Activated CD4-positive, alpha-beta T cell treated with anti-CD3 and anti-CD28 coated beads, Interleukin-2, amount 10 ng/mL, durations not matched to agents 24 days and 14 days (primary cell): ENCODE data around the gene MIGA2. TPM values are rescaled to one million over a fixed set of nuclear protein-coding genes. Genes with fewer than 3 reads are reported as not detected.

Source experiments
- DNase-seq: peaks from one replicate; pipeline ENCODE4 v3.0.0; 2022
- H3K27ac Mint-ChIP-seq: one replicate; pipeline ENCODE4 v1.8.0; 2022; ENCODE audit warnings: mild to moderate bottlenecking, mixed read lengths
- H3K27me3 Mint-ChIP-seq: one replicate; pipeline ENCODE4 v1.8.0; 2022; ENCODE audit warnings: mixed read lengths
- H3K36me3 Mint-ChIP-seq: one replicate; pipeline ENCODE4 v1.8.0; 2022; ENCODE audit warnings: low read depth, mild to moderate bottlenecking, mixed read lengths
- H3K4me1 Mint-ChIP-seq: one replicate; pipeline ENCODE4 v1.8.0; 2021; ENCODE audit warnings: mixed read lengths
- H3K4me3 Mint-ChIP-seq: one replicate; pipeline ENCODE4 v1.8.0; 2022; ENCODE audit warnings: mild to moderate bottlenecking, moderate library complexity, mixed read lengths
- H3K9me3 Mint-ChIP-seq: one replicate; pipeline ENCODE4 v1.8.0; 2021; ENCODE audit warnings: mixed read lengths
- intact Hi-C: fragments of 100-400 bp; cut with micrococcal nuclease; formaldehyde crosslinking; loops from one replicate; pipeline ENCODE4 v1.15.1; 2023
- total RNA-seq: library from RNA; stranded (reverse); gene quantifications from 2 replicates; pipeline ENCODE4 v1.2.3, GENCODE V29; 2022

The MIGA2 gene
- total RNA-seq, 1 donor from 2014 or later = 43.3 TPM

DNA sequence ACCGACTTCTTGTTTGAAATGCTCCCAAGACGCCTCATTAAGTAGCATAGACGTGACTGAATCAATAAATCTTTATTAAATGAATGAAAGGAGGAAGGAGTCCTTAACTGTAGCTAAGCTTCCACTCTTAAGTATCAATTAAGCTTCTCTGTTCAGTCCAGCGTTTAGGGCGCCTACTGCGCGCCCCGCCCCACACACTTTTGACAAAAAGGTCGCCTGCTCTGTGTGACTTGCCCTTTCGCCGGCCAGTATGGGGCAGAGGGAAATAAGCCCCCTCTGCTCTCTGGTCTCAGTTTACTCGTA lies 43.8 kb downstream of the MIGA2 start:
- Mint-ChIP-seq H3K9me3 (no peaks in the 10 kb centered on the region), H3K36me3 (peaks cover 2% of the 10 kb centered on the region), H3K27ac (peak overlapping the region; percentile 81), H3K4me3 (peak overlapping the region; percentile 95), H3K27me3 (no peaks in the 10 kb centered on the region), H3K4me1 (peaks cover 19% of the 10 kb centered on the region)
- no peak for DNase-seq
- intact Hi-C loops = loop anchor here (2.0 to 5.0 kb wide), 2 partner anchors 51 to 198 kb away; partner anchors contain the start of genes KYAT1, LRRC8A and SH3GLB2

- Mint-ChIP-seq H3K27ac (peak within 1 kb of the TSS; percentile 84), H3K4me1 (peaks cover 19% of the 10 kb centered on the region), H3K36me3 (peaks cover 2% of the 10 kb centered on the region), H3K27me3 (no peaks in the 10 kb centered on the region), H3K4me3 (peak within 1 kb of the TSS; percentile 95), H3K9me3 (no peaks in the 10 kb centered on the region)
- intact Hi-C loops = loop anchor here (1.0 to 5.0 kb wide), 4 partner anchors 31 to 198 kb away; partner anchors contain the start of genes KYAT1, LRRC8A, MIGA2 and PTPA
- peak; percentile 100 for DNase-seq
Measured at GRCh38 chr9:129080601-129081387, 44.4 kb downstream of the MIGA2 start, which contains the start of gene DOLPP1. Gene DOLPP1 (plus strand): TSS chr9:129081111. CDS start chr9:129081132, 21 bp downstream.

DNA sequence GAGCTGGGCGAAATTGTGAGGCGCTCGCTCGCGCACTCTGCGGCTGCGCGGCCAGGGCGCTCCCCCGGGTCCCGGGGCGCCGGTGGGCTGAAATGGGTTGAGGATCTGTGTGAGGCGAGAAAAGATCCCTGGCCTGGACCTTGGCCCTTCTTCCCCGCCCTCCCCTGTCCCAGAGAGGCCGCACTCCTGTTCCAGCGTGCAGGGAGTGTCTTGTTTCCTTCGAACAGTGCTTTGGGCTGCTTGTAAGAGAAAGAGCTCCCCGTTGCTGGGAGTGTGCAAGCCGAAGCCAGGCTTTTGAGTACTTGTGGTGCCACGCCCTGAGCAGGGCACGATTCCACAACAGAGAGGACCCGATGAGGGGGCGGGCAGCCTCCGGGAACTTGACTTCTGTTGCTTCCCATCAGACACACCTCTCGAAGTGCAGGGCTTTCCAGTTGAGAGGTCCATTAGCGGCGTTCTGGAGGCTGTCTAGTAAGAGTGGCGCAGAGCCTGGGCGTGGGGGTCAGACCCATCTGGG lies 45.0 kb downstream of the MIGA2 start:
- peak overlapping the region; percentile 95 for H3K4me3 Mint-ChIP-seq
- intact Hi-C loops = loop anchor here (1.0 to 5.0 kb wide), 4 partner anchors 30 to 199 kb away; partner anchors contain the start of genes KYAT1, LRRC8A, MIGA2 and PTPA
- no peaks in the 10 kb centered on the region for H3K27me3 Mint-ChIP-seq
- H3K36me3 Mint-ChIP-seq = peaks cover 7% of the 10 kb centered on the region
- no peaks in the 10 kb centered on the region for H3K9me3 Mint-ChIP-seq
- no peak for DNase-seq
- H3K4me1 Mint-ChIP-seq = peaks cover 19% of the 10 kb centered on the region
- peak overlapping the region; percentile 84 for H3K27ac Mint-ChIP-seq

GRCh38 chr9:129084087-129084486 lies 47.7 kb downstream of the MIGA2 start:
- H3K27ac Mint-ChIP-seq = no peak overlapping the region
- no peaks in the 10 kb centered on the region for H3K9me3 Mint-ChIP-seq
- no peaks in the 10 kb centered on the region for H3K27me3 Mint-ChIP-seq
- no peak for DNase-seq
- intact Hi-C loops = loop anchor here (5.0 kb wide), 1 partner anchor 202 kb away; the partner anchor contains the start of genes KYAT1 and LRRC8A
- peaks cover 17% of the 10 kb centered on the region for H3K36me3 Mint-ChIP-seq
- H3K4me3 Mint-ChIP-seq = no peak overlapping the region
- peaks cover 19% of the 10 kb centered on the region for H3K4me1 Mint-ChIP-seq

GRCh38 chr9:129089246-129089645 lies 52.8 kb downstream of the MIGA2 start:
- no peaks in the 10 kb centered on the region for H3K9me3 Mint-ChIP-seq
- H3K4me3 Mint-ChIP-seq = no peak overlapping the region
- DNase-seq = no peak
- H3K27me3 Mint-ChIP-seq = no peaks in the 10 kb centered on the region
- intact Hi-C loops = no loop called here
- peaks cover 23% of the 10 kb centered on the region for H3K36me3 Mint-ChIP-seq
- H3K4me1 Mint-ChIP-seq = no peaks in the 10 kb centered on the region
- no peak overlapping the region for H3K27ac Mint-ChIP-seq

- H3K9me3 Mint-ChIP-seq = no peaks in the 10 kb centered on the region
- intact Hi-C loops = no loop called here
- H3K36me3 Mint-ChIP-seq = peaks cover 8% of the 10 kb centered on the region
- no peak overlapping the region for H3K4me3 Mint-ChIP-seq
- peak overlapping the region; percentile 48 for H3K27ac Mint-ChIP-seq
- no peaks in the 10 kb centered on the region for H3K27me3 Mint-ChIP-seq
- no peaks in the 10 kb centered on the region for H3K4me1 Mint-ChIP-seq
- no peak for DNase-seq
Measured at GRCh38 chr9:129093602-129094386, 57.4 kb downstream of the MIGA2 start.

DNA sequence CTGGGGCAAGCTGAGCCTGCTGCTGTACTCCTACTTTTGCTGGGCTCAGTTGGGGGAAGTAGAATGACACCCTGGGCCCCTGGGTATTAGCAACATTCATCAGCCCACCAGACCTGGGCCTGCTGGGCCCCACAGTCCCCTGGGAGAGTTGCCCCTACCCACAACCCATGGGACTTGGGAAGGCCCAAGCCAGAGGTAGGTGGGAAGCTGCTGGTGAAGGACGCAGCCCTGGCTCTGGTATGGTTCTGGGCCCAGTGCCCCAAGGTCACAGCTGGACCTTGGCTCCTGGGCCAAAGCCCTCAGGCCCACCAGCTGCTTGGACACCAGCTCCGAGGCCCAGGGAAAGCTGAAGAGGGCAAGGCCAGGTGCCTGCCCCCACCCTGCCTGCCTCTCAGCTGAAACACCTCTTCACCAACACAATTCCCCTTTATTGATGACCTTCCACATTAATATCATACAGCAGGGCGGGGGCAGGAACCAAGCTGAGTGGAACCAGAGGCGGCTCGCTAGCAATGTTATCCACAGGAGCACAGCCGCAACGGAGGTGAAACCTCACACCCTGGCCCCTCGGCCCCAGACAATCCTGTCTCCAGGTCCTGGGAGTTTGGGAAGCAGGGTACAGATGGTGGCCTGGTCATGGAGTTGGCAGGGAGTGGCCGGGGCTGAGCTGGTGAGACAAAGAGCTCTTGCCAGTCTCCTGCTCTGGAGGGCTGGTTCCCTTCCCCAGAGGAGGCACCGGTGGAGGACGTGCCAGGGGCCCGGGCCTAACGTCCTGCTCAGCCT lies 58.2 kb downstream of the MIGA2 start:
- H3K4me3 Mint-ChIP-seq = no peak overlapping the region
- peaks cover 7% of the 10 kb centered on the region for H3K36me3 Mint-ChIP-seq
- H3K4me1 Mint-ChIP-seq = no peaks in the 10 kb centered on the region
- no peaks in the 10 kb centered on the region for H3K27me3 Mint-ChIP-seq
- no peaks in the 10 kb centered on the region for H3K9me3 Mint-ChIP-seq
- no peak for DNase-seq
- no peak overlapping the region for H3K27ac Mint-ChIP-seq
- intact Hi-C loops = no loop called here

- intact Hi-C loops = no loop called here
- Mint-ChIP-seq H3K27ac (no peak overlapping the region), H3K36me3 (peaks cover 1% of the 10 kb centered on the region), H3K27me3 (no peaks in the 10 kb centered on the region), H3K4me3 (no peak overlapping the region), H3K4me1 (no peaks in the 10 kb centered on the region), H3K9me3 (no peaks in the 10 kb centered on the region)
- no peak for DNase-seq
Measured at GRCh38 chr9:129095170-129095667, 58.8 kb downstream of the MIGA2 start.

GRCh38 chr9:129095908-129096307 lies 59.5 kb downstream of the MIGA2 start:
- no peak for DNase-seq
- no peaks in the 10 kb centered on the region for H3K9me3 Mint-ChIP-seq
- no peaks in the 10 kb centered on the region for H3K4me1 Mint-ChIP-seq
- H3K4me3 Mint-ChIP-seq = no peak overlapping the region
- peaks cover 1% of the 10 kb centered on the region for H3K36me3 Mint-ChIP-seq
- H3K27ac Mint-ChIP-seq = no peak overlapping the region
- intact Hi-C loops = no loop called here
- no peaks in the 10 kb centered on the region for H3K27me3 Mint-ChIP-seq

- intact Hi-C loops = no loop called here
- Mint-ChIP-seq H3K4me3 (no peak overlapping the region), H3K4me1 (no peaks in the 10 kb centered on the region), H3K27ac (no peak overlapping the region), H3K36me3 (peaks cover 1% of the 10 kb centered on the region), H3K9me3 (no peaks in the 10 kb centered on the region), H3K27me3 (no peaks in the 10 kb centered on the region)
- DNase-seq = no peak
Measured at GRCh38 chr9:129097671-129098306, 61.4 kb downstream of the MIGA2 start.

GRCh38 chr9:129098328-129098727 lies 61.9 kb downstream of the MIGA2 start:
- Mint-ChIP-seq H3K4me1 (no peaks in the 10 kb centered on the region), H3K9me3 (no peaks in the 10 kb centered on the region), H3K27me3 (no peaks in the 10 kb centered on the region), H3K4me3 (no peak overlapping the region), H3K27ac (no peak overlapping the region), H3K36me3 (peaks cover 1% of the 10 kb centered on the region)
- intact Hi-C loops = no loop called here
- DNase-seq = no peak

GRCh38 chr9:129100383-129101169 lies 64.2 kb downstream of the MIGA2 start:
- intact Hi-C loops = no loop called here
- H3K4me3 Mint-ChIP-seq = no peak overlapping the region
- no peaks in the 10 kb centered on the region for H3K4me1 Mint-ChIP-seq
- peaks cover 1% of the 10 kb centered on the region for H3K36me3 Mint-ChIP-seq
- no peaks in the 10 kb centered on the region for H3K9me3 Mint-ChIP-seq
- no peaks in the 10 kb centered on the region for H3K27me3 Mint-ChIP-seq
- no peak overlapping the region for H3K27ac Mint-ChIP-seq
- no peak for DNase-seq
